ENCODE results near the gene SNX8. TPM values are rescaled to one million over a fixed set of nuclear protein-coding genes. Genes with fewer than 3 reads are reported as not detected.
A peak's percentile ranks its signal among the peaks of the same experiment; 100 is the strongest.

Gene SNX8
- total and polyA plus RNA-seq, 9 of the 15 experiments (the other 6 are each of a cell fraction or from before 2014, with no cell fraction given) = 2.7 to 51.6 (median 16.9) TPM

DNA sequence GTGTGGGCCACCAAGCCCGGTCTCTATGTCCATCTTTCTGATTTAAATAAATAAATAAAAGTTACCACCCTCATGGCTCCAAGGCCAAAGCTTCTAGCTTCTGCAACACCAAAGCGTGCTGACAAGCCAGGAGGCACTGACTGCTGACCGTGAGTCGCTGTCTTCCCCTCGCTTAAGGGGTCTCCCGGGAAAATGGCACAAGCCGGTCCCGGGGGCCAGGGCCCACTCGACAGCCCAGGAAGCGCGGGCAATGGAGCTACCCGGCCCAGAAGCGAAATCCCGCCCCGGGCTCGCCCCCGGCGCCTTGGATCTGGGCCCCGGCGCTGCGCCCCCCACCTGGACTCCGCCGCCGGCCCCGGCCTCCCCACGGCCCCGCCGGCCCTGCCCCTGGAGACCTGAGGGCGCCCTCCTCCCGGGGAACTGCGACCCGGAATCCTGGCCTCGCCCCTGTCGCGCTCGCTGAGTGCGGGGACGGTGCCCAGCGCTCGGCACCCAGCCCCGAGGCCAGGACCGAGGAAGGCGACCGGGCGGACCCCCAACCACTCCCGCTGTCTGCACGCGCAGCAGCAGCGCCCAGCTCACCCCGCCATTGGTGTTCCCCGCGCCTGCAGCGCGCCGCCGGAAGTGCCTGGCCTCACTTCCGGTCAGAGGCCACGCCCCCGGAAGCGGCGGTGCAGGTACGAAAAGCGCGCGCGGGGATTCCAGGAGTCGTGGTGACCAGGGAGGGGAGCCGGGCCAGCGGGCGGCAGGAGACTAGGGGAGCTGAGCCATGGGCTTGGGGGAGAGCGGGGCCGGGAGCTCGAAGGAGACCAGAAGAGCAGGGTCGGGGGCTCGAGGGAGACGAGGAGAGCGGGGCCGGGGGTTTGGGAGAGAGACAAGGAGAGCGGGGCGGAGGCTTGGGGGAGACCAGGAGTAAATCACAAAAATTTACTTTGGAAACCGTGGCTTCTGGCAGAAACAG is 72.4 kb downstream of the SNX8 start, which contains the start of the genes MRM2 and NUDT1 (continued):
- TF ChIP-seq, protein P1, sequence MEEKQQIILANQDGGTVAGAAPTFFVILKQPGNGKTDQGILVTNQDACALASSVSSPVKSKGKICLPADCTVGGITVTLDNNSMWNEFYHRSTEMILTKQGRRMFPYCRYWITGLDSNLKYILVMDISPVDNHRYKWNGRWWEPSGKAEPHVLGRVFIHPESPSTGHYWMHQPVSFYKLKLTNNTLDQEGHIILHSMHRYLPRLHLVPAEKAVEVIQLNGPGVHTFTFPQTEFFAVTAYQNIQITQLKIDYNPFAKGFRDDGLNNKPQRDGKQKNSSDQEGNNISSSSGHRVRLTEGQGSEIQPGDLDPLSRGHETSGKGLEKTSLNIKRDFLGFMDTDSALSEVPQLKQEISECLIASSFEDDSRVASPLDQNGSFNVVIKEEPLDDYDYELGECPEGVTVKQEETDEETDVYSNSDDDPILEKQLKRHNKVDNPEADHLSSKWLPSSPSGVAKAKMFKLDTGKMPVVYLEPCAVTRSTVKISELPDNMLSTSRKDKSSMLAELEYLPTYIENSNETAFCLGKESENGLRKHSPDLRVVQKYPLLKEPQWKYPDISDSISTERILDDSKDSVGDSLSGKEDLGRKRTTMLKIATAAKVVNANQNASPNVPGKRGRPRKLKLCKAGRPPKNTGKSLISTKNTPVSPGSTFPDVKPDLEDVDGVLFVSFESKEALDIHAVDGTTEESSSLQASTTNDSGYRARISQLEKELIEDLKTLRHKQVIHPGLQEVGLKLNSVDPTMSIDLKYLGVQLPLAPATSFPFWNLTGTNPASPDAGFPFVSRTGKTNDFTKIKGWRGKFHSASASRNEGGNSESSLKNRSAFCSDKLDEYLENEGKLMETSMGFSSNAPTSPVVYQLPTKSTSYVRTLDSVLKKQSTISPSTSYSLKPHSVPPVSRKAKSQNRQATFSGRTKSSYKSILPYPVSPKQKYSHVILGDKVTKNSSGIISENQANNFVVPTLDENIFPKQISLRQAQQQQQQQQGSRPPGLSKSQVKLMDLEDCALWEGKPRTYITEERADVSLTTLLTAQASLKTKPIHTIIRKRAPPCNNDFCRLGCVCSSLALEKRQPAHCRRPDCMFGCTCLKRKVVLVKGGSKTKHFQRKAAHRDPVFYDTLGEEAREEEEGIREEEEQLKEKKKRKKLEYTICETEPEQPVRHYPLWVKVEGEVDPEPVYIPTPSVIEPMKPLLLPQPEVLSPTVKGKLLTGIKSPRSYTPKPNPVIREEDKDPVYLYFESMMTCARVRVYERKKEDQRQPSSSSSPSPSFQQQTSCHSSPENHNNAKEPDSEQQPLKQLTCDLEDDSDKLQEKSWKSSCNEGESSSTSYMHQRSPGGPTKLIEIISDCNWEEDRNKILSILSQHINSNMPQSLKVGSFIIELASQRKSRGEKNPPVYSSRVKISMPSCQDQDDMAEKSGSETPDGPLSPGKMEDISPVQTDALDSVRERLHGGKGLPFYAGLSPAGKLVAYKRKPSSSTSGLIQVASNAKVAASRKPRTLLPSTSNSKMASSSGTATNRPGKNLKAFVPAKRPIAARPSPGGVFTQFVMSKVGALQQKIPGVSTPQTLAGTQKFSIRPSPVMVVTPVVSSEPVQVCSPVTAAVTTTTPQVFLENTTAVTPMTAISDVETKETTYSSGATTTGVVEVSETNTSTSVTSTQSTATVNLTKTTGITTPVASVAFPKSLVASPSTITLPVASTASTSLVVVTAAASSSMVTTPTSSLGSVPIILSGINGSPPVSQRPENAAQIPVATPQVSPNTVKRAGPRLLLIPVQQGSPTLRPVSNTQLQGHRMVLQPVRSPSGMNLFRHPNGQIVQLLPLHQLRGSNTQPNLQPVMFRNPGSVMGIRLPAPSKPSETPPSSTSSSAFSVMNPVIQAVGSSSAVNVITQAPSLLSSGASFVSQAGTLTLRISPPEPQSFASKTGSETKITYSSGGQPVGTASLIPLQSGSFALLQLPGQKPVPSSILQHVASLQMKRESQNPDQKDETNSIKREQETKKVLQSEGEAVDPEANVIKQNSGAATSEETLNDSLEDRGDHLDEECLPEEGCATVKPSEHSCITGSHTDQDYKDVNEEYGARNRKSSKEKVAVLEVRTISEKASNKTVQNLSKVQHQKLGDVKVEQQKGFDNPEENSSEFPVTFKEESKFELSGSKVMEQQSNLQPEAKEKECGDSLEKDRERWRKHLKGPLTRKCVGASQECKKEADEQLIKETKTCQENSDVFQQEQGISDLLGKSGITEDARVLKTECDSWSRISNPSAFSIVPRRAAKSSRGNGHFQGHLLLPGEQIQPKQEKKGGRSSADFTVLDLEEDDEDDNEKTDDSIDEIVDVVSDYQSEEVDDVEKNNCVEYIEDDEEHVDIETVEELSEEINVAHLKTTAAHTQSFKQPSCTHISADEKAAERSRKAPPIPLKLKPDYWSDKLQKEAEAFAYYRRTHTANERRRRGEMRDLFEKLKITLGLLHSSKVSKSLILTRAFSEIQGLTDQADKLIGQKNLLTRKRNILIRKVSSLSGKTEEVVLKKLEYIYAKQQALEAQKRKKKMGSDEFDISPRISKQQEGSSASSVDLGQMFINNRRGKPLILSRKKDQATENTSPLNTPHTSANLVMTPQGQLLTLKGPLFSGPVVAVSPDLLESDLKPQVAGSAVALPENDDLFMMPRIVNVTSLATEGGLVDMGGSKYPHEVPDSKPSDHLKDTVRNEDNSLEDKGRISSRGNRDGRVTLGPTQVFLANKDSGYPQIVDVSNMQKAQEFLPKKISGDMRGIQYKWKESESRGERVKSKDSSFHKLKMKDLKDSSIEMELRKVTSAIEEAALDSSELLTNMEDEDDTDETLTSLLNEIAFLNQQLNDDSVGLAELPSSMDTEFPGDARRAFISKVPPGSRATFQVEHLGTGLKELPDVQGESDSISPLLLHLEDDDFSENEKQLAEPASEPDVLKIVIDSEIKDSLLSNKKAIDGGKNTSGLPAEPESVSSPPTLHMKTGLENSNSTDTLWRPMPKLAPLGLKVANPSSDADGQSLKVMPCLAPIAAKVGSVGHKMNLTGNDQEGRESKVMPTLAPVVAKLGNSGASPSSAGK (IDR thresholded peaks at IDR 0.05) = no peak
- TF ChIP-seq SMAD1 (IDR thresholded peaks at IDR 0.05; ENCODE audit: low read depth, low read length, partially characterized antibody) (peak; percentile 26), ZNF655 (CRISPR knock-in tag; IDR thresholded peaks at IDR 0.05) (no peak), SIX5 (IDR thresholded peaks at IDR 0.05; ENCODE audit: borderline replicate concordance in 1 of 2, insufficient read depth in 1 of 2, low read depth in 1 of 2, low read length in 2 of 2) (no peak), POLR2AphosphoS2 (IDR thresholded peaks at IDR 0.05; ENCODE audit: low read length) (no peak; the same call in 1 of the 2 replicates), STAT5B (CRISPR knock-in tag; IDR thresholded peaks at IDR 0.05) (no peak), NFRKB (IDR thresholded peaks at IDR 0.05; ENCODE audit: low read depth) (peak; percentile 78)

Measured in K562 (cell line).